ENCODE measurements around the gene MYH3.

MYH3 gene

DNA sequence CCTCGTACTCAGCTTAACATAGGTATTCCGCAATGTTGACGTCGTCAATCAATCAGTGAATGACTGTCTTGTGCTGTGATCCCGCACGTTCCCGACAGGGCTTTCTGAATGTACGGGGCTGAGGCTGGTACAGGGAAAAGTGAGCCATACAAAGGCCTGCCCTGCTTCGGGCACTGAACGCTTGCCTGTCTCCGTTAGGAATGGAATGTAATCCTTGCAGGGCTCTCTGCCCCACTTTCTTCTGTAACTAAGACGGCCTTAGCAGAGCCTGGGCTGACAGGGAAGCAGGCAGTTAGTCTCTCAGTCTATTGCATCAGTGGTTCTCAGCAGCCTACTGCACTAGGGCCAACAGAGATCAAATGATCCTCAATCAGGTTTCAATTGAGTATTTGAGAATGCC, 16.2 kb upstream of the MYH3 start:
- no peak overlapping the region for H3K4me3 ChIP-seq (replicated peaks; ENCODE audit: insufficient read depth, low read length)
- no peak overlapping the region for H3K27ac ChIP-seq (replicated peaks)
- TF ChIP-seq GABPA (IDR thresholded peaks at IDR 0.05; ENCODE audit: low read depth), result no peak
- TF ChIP-seq SPI1 (IDR thresholded peaks at IDR 0.05; ENCODE audit: borderline replicate concordance, low read depth), result no peak
- TF ChIP-seq, protein P1, sequence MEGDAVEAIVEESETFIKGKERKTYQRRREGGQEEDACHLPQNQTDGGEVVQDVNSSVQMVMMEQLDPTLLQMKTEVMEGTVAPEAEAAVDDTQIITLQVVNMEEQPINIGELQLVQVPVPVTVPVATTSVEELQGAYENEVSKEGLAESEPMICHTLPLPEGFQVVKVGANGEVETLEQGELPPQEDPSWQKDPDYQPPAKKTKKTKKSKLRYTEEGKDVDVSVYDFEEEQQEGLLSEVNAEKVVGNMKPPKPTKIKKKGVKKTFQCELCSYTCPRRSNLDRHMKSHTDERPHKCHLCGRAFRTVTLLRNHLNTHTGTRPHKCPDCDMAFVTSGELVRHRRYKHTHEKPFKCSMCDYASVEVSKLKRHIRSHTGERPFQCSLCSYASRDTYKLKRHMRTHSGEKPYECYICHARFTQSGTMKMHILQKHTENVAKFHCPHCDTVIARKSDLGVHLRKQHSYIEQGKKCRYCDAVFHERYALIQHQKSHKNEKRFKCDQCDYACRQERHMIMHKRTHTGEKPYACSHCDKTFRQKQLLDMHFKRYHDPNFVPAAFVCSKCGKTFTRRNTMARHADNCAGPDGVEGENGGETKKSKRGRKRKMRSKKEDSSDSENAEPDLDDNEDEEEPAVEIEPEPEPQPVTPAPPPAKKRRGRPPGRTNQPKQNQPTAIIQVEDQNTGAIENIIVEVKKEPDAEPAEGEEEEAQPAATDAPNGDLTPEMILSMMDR (IDR thresholded peaks at IDR 0.05; ENCODE audit: insufficient read depth, low read length), result no peak
- no peak for TF ChIP-seq POLR2AphosphoS5 (IDR thresholded peaks at IDR 0.05; ENCODE audit: low read depth)
- H3K27me3 ChIP-seq (ENCODE audit: insufficient read depth, poor library complexity, severe bottlenecking), result no peaks in the 10 kb centered on the region
- DNase-seq (ENCODE audit: low read depth in 1 of 2, low spot score in 1 of 2), result no peak

- TF ChIP-seq SPI1 (IDR thresholded peaks at IDR 0.05; ENCODE audit: borderline replicate concordance, low read depth) (no peak), GABPA (IDR thresholded peaks at IDR 0.05; ENCODE audit: low read depth) (no peak), POLR2AphosphoS5 (IDR thresholded peaks at IDR 0.05; ENCODE audit: low read depth) (no peak), REST (IDR thresholded peaks at IDR 0.05; ENCODE audit: insufficient replicate concordance, low read depth) (no peak)
- TF ChIP-seq, protein P1 (IDR thresholded peaks at IDR 0.05; ENCODE audit: insufficient read depth, low read length), result no peak
- no peak overlapping the region for H3K27ac ChIP-seq (replicated peaks)
- H3K27me3 ChIP-seq (ENCODE audit: insufficient read depth, poor library complexity, severe bottlenecking), result no peaks in the 10 kb centered on the region
- H3K4me3 ChIP-seq (replicated peaks; ENCODE audit: insufficient read depth, low read length), result no peak overlapping the region
- no peak for DNase-seq (ENCODE audit: low read depth in 1 of 2, low spot score in 1 of 2)
Measured at GRCh38 chr17:10668775-10669174, 11.7 kb upstream of the MYH3 start.

- TF ChIP-seq, protein P1 (IDR thresholded peaks at IDR 0.05; ENCODE audit: insufficient read depth, low read length), result no peak
- TF ChIP-seq POLR2AphosphoS5 (IDR thresholded peaks at IDR 0.05; ENCODE audit: low read depth), result no peak
- H3K27ac ChIP-seq (replicated peaks), result no peak overlapping the region
- no peaks in the 10 kb centered on the region for H3K27me3 ChIP-seq (ENCODE audit: insufficient read depth, poor library complexity, severe bottlenecking)
- H3K4me3 ChIP-seq (replicated peaks; ENCODE audit: insufficient read depth, low read length), result no peak overlapping the region
- DNase-seq (ENCODE audit: low read depth in 1 of 2, low spot score in 1 of 2), result no peak
Measured at GRCh38 chr17:10666906-10667305, 9.8 kb upstream of the MYH3 start.

- H3K27me3 ChIP-seq (ENCODE audit: insufficient read depth, poor library complexity, severe bottlenecking), result no peaks in the 10 kb centered on the region
- no peak overlapping the region for H3K4me3 ChIP-seq (replicated peaks; ENCODE audit: insufficient read depth, low read length)
- no peak for TF ChIP-seq SPI1 (IDR thresholded peaks at IDR 0.05; ENCODE audit: borderline replicate concordance, low read depth)
- TF ChIP-seq GABPA (IDR thresholded peaks at IDR 0.05; ENCODE audit: low read depth), result no peak
- TF ChIP-seq REST (IDR thresholded peaks at IDR 0.05; ENCODE audit: insufficient replicate concordance, low read depth), result no peak
- TF ChIP-seq, protein P1 (IDR thresholded peaks at IDR 0.05; ENCODE audit: insufficient read depth, low read length), result no peak
- no peak for TF ChIP-seq POLR2AphosphoS5 (IDR thresholded peaks at IDR 0.05; ENCODE audit: low read depth)
- no peak overlapping the region for H3K27ac ChIP-seq (replicated peaks)
- no peak for DNase-seq (ENCODE audit: low read depth in 1 of 2, low spot score in 1 of 2)
Measured at GRCh38 chr17:10664571-10664970, 7.5 kb upstream of the MYH3 start.
